Effector memory CD4-positive, alpha-beta T cell (primary cell): ENCODE data around the gene TMEM108.

Experiments used
- DNase-seq, 3 donors: peaks; one replicate each; pipeline ENCODE4 v3.0.0-alpha.2; 2020
- H3K27ac ChIP-seq: 2 replicates; pipeline ENCODE4 v1.7.0; 2013; ENCODE audit warnings: mild to moderate bottlenecking, low read length, moderate library complexity; ENCODE audit not compliant: insufficient read depth, poor library complexity, severe bottlenecking
- H3K27me3 ChIP-seq: replicated peaks from 2 replicates; pipeline ENCODE4 v1.7.0; 2013; ENCODE audit warnings: mild to moderate bottlenecking, low read length; ENCODE audit not compliant: insufficient read depth, control insufficient read depth, poor library complexity, severe bottlenecking
- H3K36me3 ChIP-seq: 2 replicates; pipeline ENCODE4 v1.7.0; 2013; ENCODE audit warnings: mild to moderate bottlenecking, low read length, moderate library complexity; ENCODE audit not compliant: control insufficient read depth, insufficient read depth
- H3K4me1 ChIP-seq: 2 replicates; pipeline ENCODE4 v1.7.0; 2013; ENCODE audit warnings: low read length, mild to moderate bottlenecking; ENCODE audit not compliant: control insufficient read depth, insufficient read depth, poor library complexity, severe bottlenecking
- H3K4me3 ChIP-seq: 2 replicates; pipeline ENCODE4 v1.7.0; 2013; ENCODE audit warnings: low read length, low read depth, mild to moderate bottlenecking; ENCODE audit not compliant: insufficient read depth, poor library complexity, severe bottlenecking
- H3K9me3 ChIP-seq: 2 replicates; pipeline ENCODE4 v1.7.0; 2013; ENCODE audit warnings: mild to moderate bottlenecking, low read length, moderate library complexity; ENCODE audit not compliant: control insufficient read depth

Gene TMEM108

GRCh38 chr3:133276594-133276993, 238.4 kb downstream of the TMEM108 start:
- Histone ChIP-seq H3K4me3 (no peak overlapping the region), H3K4me1 (no peaks in the 10 kb centered on the region), H3K36me3 (no peaks in the 10 kb centered on the region), H3K27me3 (no peaks in the 10 kb centered on the region), H3K9me3 (no peaks in the 10 kb centered on the region), H3K27ac (no peak overlapping the region)
- DNase-seq = no peak

GRCh38 chr3:133277813-133278212, 239.6 kb downstream of the TMEM108 start:
- H3K27ac ChIP-seq = no peak overlapping the region

DNA sequence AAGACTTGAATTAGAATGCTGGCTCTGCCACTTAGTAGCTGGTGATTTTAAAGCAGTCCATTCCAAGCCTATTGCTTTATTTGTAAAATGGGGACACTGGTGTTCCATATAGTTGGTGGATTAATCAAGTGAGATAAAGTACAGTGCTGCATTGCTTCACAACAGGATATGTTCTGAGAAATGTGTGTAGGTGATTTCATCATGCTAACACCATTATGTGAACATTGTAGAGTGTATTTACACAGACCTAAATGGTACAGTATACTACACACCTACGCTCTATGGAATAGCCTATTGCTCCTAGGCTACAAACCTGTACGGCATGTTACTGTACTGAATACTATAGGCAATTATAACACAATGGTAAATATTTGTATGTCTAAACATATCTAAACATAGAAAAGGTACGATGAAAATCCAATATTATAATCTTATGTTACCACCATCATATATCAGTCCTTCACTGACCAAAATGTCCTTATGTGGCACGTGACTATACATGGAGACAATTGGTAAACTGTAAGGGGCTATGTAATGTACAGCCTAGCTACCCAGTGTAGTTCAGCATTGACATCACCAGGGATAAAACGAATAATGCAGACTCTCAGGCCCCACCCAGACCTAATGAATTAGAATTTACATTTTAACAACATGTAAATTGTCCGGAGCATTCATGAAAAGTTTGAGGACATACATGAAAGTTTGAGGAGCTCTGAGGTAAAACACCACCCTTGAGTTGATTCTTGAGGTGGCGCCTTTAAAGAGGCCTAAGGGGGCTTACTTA, 240.3 kb downstream of the TMEM108 start:
- Histone ChIP-seq H3K36me3 (no peaks in the 10 kb centered on the region), H3K4me3 (no peak overlapping the region), H3K4me1 (no peaks in the 10 kb centered on the region), H3K9me3 (no peaks in the 10 kb centered on the region), H3K27ac (no peak overlapping the region), H3K27me3 (no peaks in the 10 kb centered on the region)
- no peak for DNase-seq

More at GRCh38 chr3:133277813-133278212, 239.6 kb downstream of the TMEM108 start:
- H3K4me3 ChIP-seq = no peak overlapping the region
- H3K4me1 ChIP-seq = no peaks in the 10 kb centered on the region
- no peaks in the 10 kb centered on the region for H3K36me3 ChIP-seq
- H3K9me3 ChIP-seq = no peaks in the 10 kb centered on the region
- H3K27me3 ChIP-seq = no peaks in the 10 kb centered on the region
- DNase-seq = no peak

DNA sequence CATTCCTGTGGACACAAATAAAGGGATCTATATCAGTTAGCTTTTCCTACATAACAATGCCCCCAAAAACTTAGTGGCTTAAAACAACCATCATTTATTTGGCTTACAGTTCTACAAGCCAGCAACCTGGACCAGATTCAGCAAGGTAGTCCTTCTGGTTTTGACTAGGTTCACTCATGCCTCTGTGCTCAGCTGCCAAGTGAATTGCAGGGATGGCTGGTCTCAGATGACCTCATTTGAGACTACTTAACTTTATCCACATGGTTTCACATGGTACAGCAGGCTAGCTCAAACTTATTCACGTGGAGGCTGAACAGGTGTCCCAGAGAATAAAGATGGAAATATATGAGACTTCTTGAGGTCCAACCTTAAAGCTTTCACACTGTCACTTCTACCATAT, 242.4 kb downstream of the TMEM108 start:
- H3K27me3 ChIP-seq = no peaks in the 10 kb centered on the region
- no peak overlapping the region for H3K4me3 ChIP-seq

DNA sequence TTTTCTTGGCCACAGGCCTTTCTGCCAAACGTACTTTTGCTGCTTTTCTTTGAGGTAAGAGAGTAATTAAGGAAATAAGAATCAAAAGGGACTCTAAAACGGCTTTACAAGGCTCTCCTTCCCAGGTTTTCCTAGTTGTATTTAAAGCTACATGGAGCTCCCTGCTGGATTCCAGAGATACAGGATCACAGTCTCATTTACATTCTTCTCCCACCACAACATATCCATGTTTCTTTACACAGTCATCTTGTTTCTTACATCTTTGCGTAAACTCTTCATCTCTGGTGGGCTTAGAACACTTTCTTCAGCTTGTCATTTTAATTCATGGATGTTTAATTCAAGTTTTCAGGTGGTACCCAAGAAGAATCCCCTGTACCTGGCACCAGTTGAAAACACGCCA, 244.0 kb downstream of the TMEM108 start:
- Histone ChIP-seq H3K4me1 (no peaks in the 10 kb centered on the region), H3K9me3 (no peaks in the 10 kb centered on the region), H3K4me3 (no peak overlapping the region), H3K27ac (no peak overlapping the region), H3K27me3 (no peaks in the 10 kb centered on the region), H3K36me3 (no peaks in the 10 kb centered on the region)
- no peak for DNase-seq

More for the DNA sequence above, 242.4 kb downstream of the TMEM108 start:
- Histone ChIP-seq H3K9me3 (no peaks in the 10 kb centered on the region), H3K4me1 (no peaks in the 10 kb centered on the region), H3K36me3 (no peaks in the 10 kb centered on the region), H3K27ac (no peak overlapping the region)
- DNase-seq = no peak

GRCh38 chr3:133283958-133284807, 246.0 kb downstream of the TMEM108 start:
- H3K27me3 ChIP-seq = no peaks in the 10 kb centered on the region
- H3K4me1 ChIP-seq = no peaks in the 10 kb centered on the region
- no peaks in the 10 kb centered on the region for H3K9me3 ChIP-seq
- no peaks in the 10 kb centered on the region for H3K36me3 ChIP-seq
- H3K4me3 ChIP-seq = no peak overlapping the region
- DNase-seq = no peak
- H3K27ac ChIP-seq = no peak overlapping the region

GRCh38 chr3:133289322-133289721, 251.1 kb downstream of the TMEM108 start:
- no peak overlapping the region for H3K27ac ChIP-seq
- no peak for DNase-seq

GRCh38 chr3:133292296-133292695, 254.1 kb downstream of the TMEM108 start:
- DNase-seq = no peak
- H3K9me3 ChIP-seq = no peaks in the 10 kb centered on the region
- H3K36me3 ChIP-seq = no peaks in the 10 kb centered on the region
- H3K27me3 ChIP-seq = no peaks in the 10 kb centered on the region
- H3K4me3 ChIP-seq = no peak overlapping the region
- H3K27ac ChIP-seq = no peak overlapping the region
- no peaks in the 10 kb centered on the region for H3K4me1 ChIP-seq

More at GRCh38 chr3:133289322-133289721, 251.1 kb downstream of the TMEM108 start:
- Histone ChIP-seq H3K36me3 (no peaks in the 10 kb centered on the region), H3K4me1 (no peaks in the 10 kb centered on the region), H3K4me3 (no peak overlapping the region), H3K9me3 (no peaks in the 10 kb centered on the region), H3K27me3 (no peaks in the 10 kb centered on the region)

- Histone ChIP-seq H3K36me3 (no peaks in the 10 kb centered on the region), H3K4me3 (no peak overlapping the region), H3K27me3 (no peaks in the 10 kb centered on the region), H3K4me1 (no peaks in the 10 kb centered on the region), H3K9me3 (no peaks in the 10 kb centered on the region), H3K27ac (no peak overlapping the region)
- no peak for DNase-seq
Observed at GRCh38 chr3:133293397-133294110, 255.4 kb downstream of the TMEM108 start.
